Activated B cell treated with CpG ODN at 0.5 μM for 24 hours (primary cell): ENCODE measurements around the gene BICRA. TPM values are rescaled to one million over a fixed set of nuclear protein-coding genes. Genes with fewer than 3 reads are reported as not detected.

Experiments used
- ATAC-seq: fragments of 200-7000 bp; cut with Tn5 transposase; one replicate; pipeline ENCODE4 v1.10.0; 2021; ENCODE audit warnings: low read depth, mild to moderate bottlenecking, moderate library complexity
- CTCF ChIA-PET: fragments of 350-600 bp; sonication (Branson Sonifier 250); formaldehyde crosslinking; loops from one replicate; lab custom pipeline; 2021; ENCODE audit warnings: antibody characterized with exemption; lab: Charles Lee
- POLR2A ChIA-PET: fragments of 350-600 bp; sonication (Branson Sonifier 250); formaldehyde crosslinking; loops from one replicate; lab custom pipeline; 2021; ENCODE audit warnings: antibody characterized with exemption; lab: Charles Lee
- DNase-seq: peaks from one replicate; pipeline ENCODE4 v3.0.0; 2022
- H3K27ac Mint-ChIP-seq: one replicate; pipeline ENCODE4 v1.8.0; 2020; ENCODE audit warnings: mixed read lengths
- H3K27me3 Mint-ChIP-seq: one replicate; pipeline ENCODE4 v1.8.0; 2021; ENCODE audit warnings: mixed read lengths
- H3K36me3 Mint-ChIP-seq: one replicate; pipeline ENCODE4 v1.8.0; 2021; ENCODE audit warnings: low read depth, mixed read lengths
- H3K4me1 Mint-ChIP-seq: one replicate; pipeline ENCODE4 v1.8.0; 2021; ENCODE audit warnings: mixed read lengths
- H3K4me3 Mint-ChIP-seq: one replicate; pipeline ENCODE4 v1.8.0; 2020; ENCODE audit warnings: mild to moderate bottlenecking, mixed read lengths
- H3K9me3 Mint-ChIP-seq: one replicate; pipeline ENCODE4 v1.8.0; 2020; ENCODE audit warnings: mixed read lengths
- CTCF ChIP-seq: fragments of 200-600 bp; IDR thresholded peaks from one replicate; pipeline ENCODE4 v1.8.0; 2022; ENCODE audit warnings: antibody characterized with exemption, mild to moderate bottlenecking
- intact Hi-C: fragments of 100-400 bp; cut with micrococcal nuclease; formaldehyde crosslinking; loops from one replicate; pipeline ENCODE4 v1.15.1; 2024
- total RNA-seq: library from RNA; stranded (reverse); gene quantifications from 2 replicates; pipeline ENCODE4 v1.2.3, GENCODE V29; 2022

The BICRA gene
- total RNA-seq, 1 donor from 2014 or later = 16.0 TPM

DNA sequence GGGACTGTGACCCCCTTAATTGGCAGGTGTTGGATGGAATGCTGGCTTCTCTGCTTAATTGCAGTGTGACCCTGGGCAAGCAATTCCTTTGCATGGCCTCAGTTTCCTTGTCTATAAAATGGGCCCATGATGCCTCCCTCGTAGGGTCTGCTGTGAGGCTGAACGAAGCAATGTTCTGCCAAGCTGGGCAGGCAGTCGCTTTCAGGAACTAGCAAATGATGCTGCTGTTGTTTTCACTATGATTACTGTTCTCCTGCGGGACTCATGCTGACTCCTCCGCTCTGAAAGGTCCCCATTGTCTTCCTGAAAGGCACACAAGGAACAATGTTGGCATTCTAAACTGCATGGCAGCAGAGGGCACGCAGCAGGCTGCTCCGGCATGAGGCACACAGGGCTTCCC lies 6.8 kb downstream of the BICRA start:
- ChIA-PET POLR2A (no interaction called here), CTCF (no interaction called here)
- Mint-ChIP-seq H3K27ac (no peak overlapping the region), H3K4me3 (no peak overlapping the region), H3K27me3 (no peaks in the 10 kb centered on the region), H3K36me3 (peaks cover 11% of the 10 kb centered on the region), H3K9me3 (peaks cover 2% of the 10 kb centered on the region), H3K4me1 (peaks cover 51% of the 10 kb centered on the region)
- intact Hi-C loops = no loop called here
- ATAC-seq = no peak
- no peak for DNase-seq
- TF ChIP-seq CTCF = no peak

- H3K9me3 Mint-ChIP-seq = peaks cover 2% of the 10 kb centered on the region
- no peak for TF ChIP-seq CTCF
- H3K27ac Mint-ChIP-seq = no peak overlapping the region
- intact Hi-C loops = no loop called here
- ATAC-seq = no peak
- no peak overlapping the region for H3K4me3 Mint-ChIP-seq
- H3K4me1 Mint-ChIP-seq = peaks cover 32% of the 10 kb centered on the region
- H3K36me3 Mint-ChIP-seq = peaks cover 17% of the 10 kb centered on the region
- ChIA-PET POLR2A (interaction anchor here (0.5 kb wide), 1 partner anchor 134 kb away, joined by 5 read pairs; no protein-coding TSS in a partner anchor), CTCF (no interaction called here)
- H3K27me3 Mint-ChIP-seq = no peaks in the 10 kb centered on the region
- no peak for DNase-seq
Measured at GRCh38 chr19:47618771-47619170, 9.8 kb downstream of the BICRA start.

GRCh38 chr19:47619763-47620162 lies 10.8 kb downstream of the BICRA start:
- DNase-seq (no peak), ATAC-seq (no peak)
- intact Hi-C loops = no loop called here
- Mint-ChIP-seq H3K4me1 (peaks cover 25% of the 10 kb centered on the region), H3K27me3 (no peaks in the 10 kb centered on the region), H3K36me3 (peaks cover 21% of the 10 kb centered on the region), H3K27ac (no peak overlapping the region), H3K9me3 (no peaks in the 10 kb centered on the region), H3K4me3 (no peak overlapping the region)
- no peak for TF ChIP-seq CTCF
- ChIA-PET CTCF (no interaction called here), POLR2A (interaction anchor here (0.6 to 1.0 kb wide), 2 partner anchors 10 to 464 kb away, joined by 3 read pairs; no protein-coding TSS in a partner anchor)

GRCh38 chr19:47623151-47623920 lies 14.4 kb downstream of the BICRA start:
- no peaks in the 10 kb centered on the region for H3K9me3 Mint-ChIP-seq
- H3K4me3 Mint-ChIP-seq = no peak overlapping the region
- intact Hi-C loops = no loop called here
- ChIA-PET CTCF (no interaction called here), POLR2A (no interaction called here)
- H3K27me3 Mint-ChIP-seq = no peaks in the 10 kb centered on the region
- H3K36me3 Mint-ChIP-seq = peaks cover 24% of the 10 kb centered on the region
- H3K4me1 Mint-ChIP-seq = peaks cover 21% of the 10 kb centered on the region
- DNase-seq (no peak), ATAC-seq (no peak)
- no peak overlapping the region for H3K27ac Mint-ChIP-seq
- no peak for TF ChIP-seq CTCF

GRCh38 chr19:47623921-47624391 lies 15.0 kb downstream of the BICRA start:
- POLR2A ChIA-PET = no interaction called here
- no peak overlapping the region for H3K27ac Mint-ChIP-seq

More at GRCh38 chr19:47623921-47624391, 15.0 kb downstream of the BICRA start:
- H3K4me3 Mint-ChIP-seq = no peak overlapping the region
- peaks cover 28% of the 10 kb centered on the region for H3K36me3 Mint-ChIP-seq
- no peak for TF ChIP-seq CTCF
- CTCF ChIA-PET = no interaction called here
- ATAC-seq (no peak), DNase-seq (no peak)
- intact Hi-C loops = no loop called here
- H3K27me3 Mint-ChIP-seq = no peaks in the 10 kb centered on the region
- H3K4me1 Mint-ChIP-seq = peaks cover 24% of the 10 kb centered on the region
- H3K9me3 Mint-ChIP-seq = no peaks in the 10 kb centered on the region
